HG03378 (cell line): ENCODE results near the gene POLR1A.

Experiments used
- ATAC-seq: cut with Tn5 transposase; IDR thresholded peaks from one replicate; pipeline ENCODE4 v1.9.1; 2021; ENCODE audit warnings: mild to moderate bottlenecking, moderate library complexity; ENCODE audit not compliant: unreplicated experiment

POLR1A gene

GRCh38 chr2:85981579-85982247 lies 124.0 kb downstream of the POLR1A start:
- no peak for ATAC-seq

DNA sequence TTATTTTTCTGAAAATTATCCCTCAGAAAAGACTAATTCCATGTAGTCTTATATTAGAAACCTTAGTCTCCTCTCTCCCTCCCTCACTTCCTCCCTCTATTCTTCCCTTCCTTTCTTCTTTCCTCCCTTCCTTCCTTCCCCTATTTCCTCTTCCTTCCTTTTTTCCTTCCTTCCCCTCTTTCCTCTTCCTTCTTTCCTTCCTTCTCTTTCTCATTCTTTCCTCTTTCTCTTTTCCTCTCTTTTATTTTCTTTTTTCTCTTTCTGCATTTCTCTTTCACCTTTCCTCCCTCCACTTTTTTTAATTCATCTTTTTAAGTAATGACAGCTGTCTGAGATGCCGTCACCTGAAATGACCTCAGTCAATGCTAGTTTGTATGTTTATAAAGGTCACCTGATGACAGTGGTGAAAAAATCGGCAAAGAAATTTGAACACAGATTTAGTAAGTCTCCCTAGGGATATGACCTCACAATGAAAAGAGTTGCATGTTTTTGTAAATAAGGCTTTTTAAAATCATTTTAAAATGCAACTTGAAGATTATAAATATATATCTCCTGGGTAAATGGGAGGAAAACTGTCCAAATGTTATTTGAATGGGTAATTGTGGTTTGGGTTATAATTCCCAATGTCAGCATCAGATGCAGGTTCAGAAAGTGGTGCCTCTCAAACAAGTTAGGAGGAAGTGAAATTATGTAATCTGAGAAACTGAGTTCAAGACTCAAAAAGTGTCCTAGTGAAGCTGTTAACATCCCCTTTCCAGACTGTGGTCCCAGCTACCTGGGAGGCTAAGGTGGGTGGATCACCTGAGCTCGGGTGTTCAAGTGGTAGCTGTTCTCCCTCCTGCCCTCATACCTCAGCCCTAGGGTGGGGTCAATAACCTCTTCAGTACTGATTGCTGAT lies 126.6 kb downstream of the POLR1A start:
- ATAC-seq, result no peak

- ATAC-seq, result no peak
These were observed 129.4 kb downstream of the POLR1A start for GRCh38 chr2:85976106-85976920.

DNA sequence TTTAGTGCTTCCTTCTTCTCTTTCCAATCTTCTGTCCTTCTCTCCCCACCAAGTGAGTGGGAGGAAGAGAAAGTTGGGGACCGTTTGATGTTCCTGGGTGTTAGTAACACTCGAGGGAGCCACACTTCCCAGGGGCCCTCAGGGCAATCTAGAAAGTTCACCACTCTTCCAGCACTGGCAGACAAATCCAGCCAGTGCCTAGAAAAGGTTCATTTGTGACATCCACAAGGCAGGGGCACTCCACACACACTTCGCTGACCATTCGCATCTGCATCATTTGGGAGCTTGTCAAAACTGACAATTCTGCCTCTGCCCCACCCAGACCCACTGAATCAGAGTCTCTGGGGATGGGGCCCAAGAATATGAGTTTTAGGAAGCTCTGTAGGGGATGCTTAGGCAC lies 130.1 kb downstream of the POLR1A start:
- no peak for ATAC-seq

- ATAC-seq, result no peak
These were observed 131.3 kb downstream of the POLR1A start for GRCh38 chr2:85974390-85974789.

DNA sequence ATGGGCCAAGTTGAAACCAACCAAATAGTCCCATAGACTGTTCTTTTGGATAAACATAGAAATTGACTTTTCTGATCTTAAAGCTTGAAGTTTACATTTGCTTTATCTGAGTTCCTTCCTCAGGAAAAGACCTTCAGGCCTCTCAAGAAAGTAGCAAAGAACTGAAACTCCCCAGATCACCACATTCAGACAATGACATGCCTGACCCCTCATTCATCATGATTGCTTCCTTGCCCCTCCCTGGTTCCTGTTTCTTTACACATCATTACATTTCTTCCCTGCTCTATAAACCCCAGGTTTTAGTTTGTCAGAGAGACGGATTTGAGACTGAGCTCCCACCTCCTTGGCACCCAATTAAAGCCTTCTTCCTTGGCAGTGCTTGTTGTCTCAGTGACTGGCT lies 133.3 kb downstream of the POLR1A start:
- no peak for ATAC-seq

- ATAC-seq, result no peak
These were observed 134.3 kb downstream of the POLR1A start for GRCh38 chr2:85971366-85971765.
